CD4-positive, alpha-beta T cell treated with Interleukin-2 at 100 ng/mL for 4 hours (primary cell): Measurements from ENCODE around the gene LIPC.
A peak's percentile ranks its signal among the peaks of the same experiment; 100 is the strongest.

Experiments used
- DNase-seq: peaks from one replicate; pipeline ENCODE4 v3.0.0-alpha.2; 2020; ENCODE audit warnings: low spot score

The LIPC gene

DNA sequence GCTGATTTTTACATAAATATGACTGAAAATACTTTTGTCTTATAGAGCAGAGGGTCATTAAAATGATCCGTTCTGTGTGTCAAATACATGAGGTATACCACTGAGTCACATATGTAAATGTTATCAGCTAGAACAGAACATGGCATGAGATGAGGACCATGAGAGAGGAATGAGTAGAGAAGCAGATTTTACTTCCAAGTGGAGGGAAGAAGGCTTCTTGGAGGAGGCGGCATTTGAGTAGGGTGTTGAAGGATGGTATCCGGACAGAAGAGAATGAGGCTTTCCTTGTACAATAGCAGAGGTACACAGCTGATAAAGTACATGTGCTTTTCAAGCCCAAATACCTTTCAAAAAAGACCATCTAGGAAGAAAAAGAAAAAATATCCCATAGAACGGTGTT is 4.8 kb downstream of the LIPC start:
- no peak for DNase-seq

- DNase-seq = no peak
Observed at GRCh38 chr15:58437531-58438105, 5.8 kb downstream of the LIPC start.

DNA sequence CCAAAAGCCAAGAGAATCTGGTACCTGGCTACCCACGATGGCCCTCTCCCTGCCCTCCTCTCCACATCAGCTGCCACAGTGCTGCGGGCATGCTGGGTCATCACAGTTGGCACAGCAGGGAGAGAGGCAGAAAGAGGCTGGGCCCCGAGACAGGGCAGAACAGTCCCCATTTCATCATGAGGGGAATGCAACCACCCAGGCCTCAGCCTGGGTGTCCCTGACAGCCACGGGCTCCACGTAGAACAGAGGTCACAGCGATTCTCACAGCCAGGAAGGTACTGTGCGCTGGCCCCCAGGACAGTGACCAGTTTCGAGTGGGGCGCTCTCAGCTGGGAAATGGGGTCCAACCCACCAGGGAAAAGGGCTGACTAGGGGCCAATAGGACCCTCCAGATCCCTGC is 6.3 kb downstream of the LIPC start:
- DNase-seq = no peak

GRCh38 chr15:58438956-58439355 is 7.2 kb downstream of the LIPC start:
- DNase-seq = peak; percentile 38

- DNase-seq = no peak
Observed at GRCh38 chr15:58440158-58440910, 8.5 kb downstream of the LIPC start.

GRCh38 chr15:58440922-58441321 is 9.1 kb downstream of the LIPC start:
- no peak for DNase-seq

GRCh38 chr15:58441376-58442070 is 9.7 kb downstream of the LIPC start:
- DNase-seq = no peak

DNA sequence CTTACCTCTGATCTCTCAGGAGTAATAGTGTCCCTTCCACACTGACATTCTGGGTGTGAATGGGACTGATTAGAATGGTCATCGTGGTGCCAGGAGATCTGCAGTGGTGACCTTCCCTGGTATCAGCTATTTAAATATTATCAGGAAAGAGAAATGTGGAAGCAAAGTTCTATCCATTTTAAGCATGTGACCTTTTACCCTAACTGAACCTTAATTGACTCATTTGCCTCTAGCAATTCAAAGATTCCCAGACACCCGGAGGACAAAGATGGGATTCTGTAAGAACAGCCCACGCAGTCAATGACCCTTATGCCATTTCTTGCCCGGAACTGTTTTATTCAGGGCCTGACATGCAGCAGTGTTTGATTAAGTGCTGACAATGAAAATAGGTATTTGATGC is 10.3 kb downstream of the LIPC start:
- no peak for DNase-seq

- DNase-seq = no peak
Observed at GRCh38 chr15:58443308-58443707, 11.5 kb downstream of the LIPC start.

DNA sequence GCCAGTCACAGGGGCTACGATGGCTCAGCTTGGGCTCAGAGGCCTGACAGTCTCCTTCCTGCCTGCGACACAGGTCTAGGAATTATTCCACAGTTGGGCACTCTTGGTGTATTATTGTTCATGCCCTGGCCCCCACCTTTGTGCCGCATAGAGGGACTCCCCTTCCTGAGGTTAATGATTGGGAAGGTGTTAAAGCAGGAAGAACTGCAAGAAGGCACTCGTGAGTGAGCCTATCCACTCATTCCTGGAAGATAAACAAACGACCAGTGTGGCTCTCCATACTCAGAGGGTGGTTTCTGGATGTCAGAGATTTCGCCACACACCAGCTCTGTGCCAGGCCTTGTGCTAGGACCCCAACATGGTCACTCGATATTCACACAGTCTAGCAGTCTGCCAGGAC is 12.3 kb downstream of the LIPC start:
- DNase-seq = no peak

- DNase-seq = no peak
Observed at GRCh38 chr15:58444658-58445332, 13.0 kb downstream of the LIPC start.

- no peak for DNase-seq
Observed at GRCh38 chr15:58445865-58446264, 14.1 kb downstream of the LIPC start.

DNA sequence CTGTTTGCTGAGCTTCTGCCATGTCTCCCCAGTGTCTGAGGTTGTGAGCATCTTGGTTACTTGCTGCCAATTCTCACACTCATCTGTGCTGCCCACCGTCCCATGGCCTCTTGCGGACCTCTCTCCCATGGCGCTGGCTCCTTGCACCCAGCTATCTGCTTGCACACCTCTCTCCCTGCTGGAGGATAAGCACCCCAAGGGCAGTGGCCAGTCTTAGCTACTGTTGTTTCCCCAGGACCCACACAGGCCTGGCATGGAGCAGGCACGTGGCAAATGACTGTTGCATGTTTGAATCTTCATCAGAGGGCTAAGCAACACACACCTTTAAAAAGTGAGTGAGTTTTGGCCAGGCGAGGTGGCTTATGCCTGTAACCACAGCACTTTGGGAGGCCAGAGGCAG is 14.7 kb downstream of the LIPC start:
- no peak for DNase-seq

DNA sequence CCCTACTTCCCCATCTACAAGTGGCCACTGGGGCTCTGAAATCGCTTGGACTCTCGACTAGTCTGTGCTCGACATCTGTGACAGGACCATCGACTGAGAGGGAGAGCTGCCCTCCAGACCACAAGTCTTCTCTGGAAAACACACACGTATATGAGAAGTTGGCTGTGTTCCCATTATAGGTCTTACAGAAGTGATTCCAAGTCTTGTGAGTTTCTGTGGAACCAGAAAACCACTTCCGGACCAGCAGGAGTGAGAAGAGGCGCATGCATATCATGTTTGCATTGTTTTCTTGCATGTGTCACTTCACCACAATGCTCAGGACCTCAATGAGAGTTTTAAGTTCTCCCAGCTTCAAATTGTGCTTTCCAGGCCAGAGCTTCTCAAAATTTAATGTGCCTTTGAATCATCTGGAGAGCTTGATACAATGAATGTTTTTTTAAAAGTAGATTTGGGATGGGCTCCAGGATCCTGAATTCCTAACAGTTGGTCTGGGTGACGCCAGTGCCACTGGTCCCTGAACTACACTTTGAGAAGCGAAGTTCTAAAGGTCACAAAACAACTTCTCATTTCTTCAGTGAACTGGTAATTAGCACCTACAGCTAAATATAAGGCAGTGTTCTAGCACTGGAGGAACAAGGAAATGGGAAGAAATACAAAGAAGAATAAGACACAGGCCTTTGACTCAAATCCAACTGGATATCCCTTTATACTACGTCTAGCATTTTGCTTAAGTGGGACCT is 15.7 kb downstream of the LIPC start:
- no peak for DNase-seq

- no peak for DNase-seq
Observed at GRCh38 chr15:58448331-58448730, 16.5 kb downstream of the LIPC start.

DNA sequence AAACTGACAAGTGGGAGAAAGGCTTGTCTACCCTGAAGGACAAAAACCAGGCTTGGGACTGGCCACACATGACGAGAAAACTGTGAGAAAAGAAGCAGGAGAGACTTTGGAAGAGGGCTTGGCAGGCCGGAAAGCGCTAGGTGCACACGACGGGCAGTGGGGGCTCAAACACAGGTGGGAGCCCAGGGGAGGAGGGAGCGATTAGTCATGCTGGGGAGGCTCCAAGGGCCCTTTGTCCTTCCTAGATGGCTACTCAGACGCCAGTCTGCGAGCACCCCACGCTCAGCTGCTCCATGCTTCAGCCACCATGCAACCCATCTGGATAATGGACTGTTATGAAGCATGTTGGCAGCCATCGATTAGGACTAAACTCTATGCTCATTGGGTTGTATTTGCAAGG is 17.1 kb downstream of the LIPC start:
- DNase-seq = no peak

- no peak for DNase-seq
Observed at GRCh38 chr15:58451826-58452225, 20.0 kb downstream of the LIPC start.

DNA sequence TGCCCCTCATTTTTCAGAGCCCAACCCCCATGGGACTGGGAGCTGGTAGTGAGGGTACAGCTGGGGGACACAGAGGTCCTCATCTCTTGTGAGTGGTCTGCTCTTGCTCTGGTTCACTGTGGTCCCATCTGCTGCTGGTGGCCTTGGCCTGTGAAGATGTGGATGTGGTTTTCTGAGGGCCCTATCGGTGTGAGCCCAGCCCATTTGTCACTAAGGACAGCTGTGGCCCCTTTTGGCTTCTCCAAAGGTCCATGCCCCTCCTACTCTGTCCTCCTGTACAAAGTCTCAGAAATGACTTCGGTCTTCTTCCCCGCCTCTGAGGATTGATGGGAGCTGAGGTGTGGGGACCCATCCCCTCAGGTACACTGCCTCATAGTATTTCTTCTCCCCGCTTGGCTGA is 21.0 kb downstream of the LIPC start:
- DNase-seq = no peak

- no peak for DNase-seq
Observed at GRCh38 chr15:58453931-58454793, 22.4 kb downstream of the LIPC start.

- DNase-seq = no peak
Observed at GRCh38 chr15:58454950-58455401, 23.2 kb downstream of the LIPC start.

DNA sequence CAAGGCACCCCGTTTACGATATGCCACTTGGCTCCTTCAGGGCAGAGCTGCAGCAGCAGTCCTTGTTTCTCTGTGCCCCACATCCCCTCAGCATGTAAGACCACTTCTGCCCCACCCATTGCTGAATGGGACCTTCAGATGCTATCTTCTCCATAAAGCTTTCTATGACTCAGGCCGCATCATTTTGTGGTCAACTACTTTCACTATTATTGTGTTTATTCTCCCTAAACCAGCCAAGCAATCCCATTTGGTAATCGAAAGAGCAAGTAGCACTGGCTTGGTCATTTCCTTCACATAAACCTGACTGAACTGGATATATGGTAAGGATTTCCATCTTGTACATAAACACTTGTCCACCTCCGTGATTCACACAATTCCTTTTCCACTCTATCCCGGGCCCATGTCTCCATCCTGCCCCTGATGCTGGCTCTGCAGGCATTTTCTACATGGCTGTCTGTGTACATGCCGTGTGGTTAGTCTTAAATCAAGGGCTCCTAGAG is 25.7 kb downstream of the LIPC start:
- peak; percentile 22 for DNase-seq
